GM12891 (cell line): ENCODE results near the gene CPT1A.

Experiments used
- POLR2A ChIP-seq: IDR thresholded peaks from 2 replicates; pipeline ENCODE4 v1.6.1; 2011; ENCODE audit warnings: low read depth, low read length, control low read depth
- POLR2AphosphoS5 ChIP-seq: IDR thresholded peaks from 2 replicates; pipeline ENCODE4 v1.6.1; 2011; ENCODE audit warnings: low read depth, low read length, control low read depth
- TAF1 ChIP-seq: IDR thresholded peaks from 2 replicates; pipeline ENCODE4 v1.6.1; 2011; ENCODE audit warnings: low read depth, low read length, control low read depth

DNA sequence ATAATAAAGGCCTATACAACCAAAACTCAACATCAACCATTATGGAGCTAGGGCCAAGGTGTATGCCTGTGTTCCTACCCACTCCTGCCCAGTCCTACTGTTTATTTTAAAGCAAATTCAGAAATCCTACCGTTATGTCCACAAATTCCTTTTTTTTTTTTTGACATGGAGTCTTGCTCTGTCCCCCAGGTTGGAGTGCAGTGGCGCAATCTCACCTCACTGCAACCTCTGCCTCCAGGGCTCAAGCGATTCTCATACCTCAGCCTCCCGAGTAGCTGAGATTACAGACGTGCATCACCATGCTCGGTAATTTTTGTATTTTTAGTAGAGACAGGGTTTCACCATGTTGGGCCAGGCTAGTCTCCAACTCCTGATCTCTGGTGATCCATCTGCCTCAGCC, 3.1 kb upstream of the CPT1A start:
- TF ChIP-seq POLR2A (no peak), TAF1 (no peak), POLR2AphosphoS5 (no peak)
